Measurements from ENCODE around the gene ENPP7. TPM values are rescaled to one million over a fixed set of nuclear protein-coding genes. Genes with fewer than 3 reads are reported as not detected.

ENPP7 gene
- total RNA-seq, 1 donor from 2014 or later = not detected

GRCh38 chr17:79781736-79782575, 51.2 kb downstream of the ENPP7 start:
- TF ChIP-seq CTCF (IDR thresholded peaks at IDR 0.05) = no peak
- Mint-ChIP-seq H3K36me3 (ENCODE audit: low read depth) (peaks cover 4% of the 10 kb centered on the region), H3K4me3 (ENCODE audit: unreplicated experiment) (no peak overlapping the region), H3K27ac (ENCODE audit: unreplicated experiment) (no peak overlapping the region), H3K4me1 (ENCODE audit: low read depth) (peaks cover 11% of the 10 kb centered on the region), H3K27me3 (ENCODE audit: low read depth) (peaks cover 4% of the 10 kb centered on the region), H3K9me3 (ENCODE audit: low read depth) (no peaks in the 10 kb centered on the region)
- peak; percentile 68 for DNase-seq (ENCODE audit: low spot score)

- Mint-ChIP-seq H3K36me3 (ENCODE audit: low read depth) (peaks cover 4% of the 10 kb centered on the region), H3K27me3 (ENCODE audit: low read depth) (peaks cover 13% of the 10 kb centered on the region), H3K9me3 (ENCODE audit: low read depth) (no peaks in the 10 kb centered on the region), H3K4me3 (ENCODE audit: unreplicated experiment) (no peak overlapping the region), H3K27ac (ENCODE audit: unreplicated experiment) (no peak overlapping the region), H3K4me1 (ENCODE audit: low read depth) (peaks cover 3% of the 10 kb centered on the region)
- TF ChIP-seq CTCF (IDR thresholded peaks at IDR 0.05) = no peak
- DNase-seq (ENCODE audit: low spot score) = peak; percentile 79
Observed at GRCh38 chr17:79783891-79784290, 53.1 kb downstream of the ENPP7 start.

GRCh38 chr17:79784353-79785016, 53.7 kb downstream of the ENPP7 start:
- no peak overlapping the region for H3K4me3 Mint-ChIP-seq (ENCODE audit: unreplicated experiment)
- peaks cover 17% of the 10 kb centered on the region for H3K27me3 Mint-ChIP-seq (ENCODE audit: low read depth)
- peaks cover 3% of the 10 kb centered on the region for H3K4me1 Mint-ChIP-seq (ENCODE audit: low read depth)
- TF ChIP-seq CTCF (IDR thresholded peaks at IDR 0.05) = no peak
- no peaks in the 10 kb centered on the region for H3K9me3 Mint-ChIP-seq (ENCODE audit: low read depth)
- H3K36me3 Mint-ChIP-seq (ENCODE audit: low read depth) = peaks cover 4% of the 10 kb centered on the region
- peak; percentile 86 for DNase-seq (ENCODE audit: low spot score)
- H3K27ac Mint-ChIP-seq (ENCODE audit: unreplicated experiment) = no peak overlapping the region

GRCh38 chr17:79785017-79785899, 54.5 kb downstream of the ENPP7 start:
- Mint-ChIP-seq H3K27me3 (ENCODE audit: low read depth) (peaks cover 19% of the 10 kb centered on the region), H3K9me3 (ENCODE audit: low read depth) (no peaks in the 10 kb centered on the region), H3K4me1 (ENCODE audit: low read depth) (peaks cover 3% of the 10 kb centered on the region), H3K27ac (ENCODE audit: unreplicated experiment) (no peak overlapping the region), H3K4me3 (ENCODE audit: unreplicated experiment) (no peak overlapping the region), H3K36me3 (ENCODE audit: low read depth) (peaks cover 4% of the 10 kb centered on the region)
- DNase-seq (ENCODE audit: low spot score) = peak; percentile 81
- TF ChIP-seq CTCF (IDR thresholded peaks at IDR 0.05) = no peak

All from chondrocyte (in vitro differentiated cells).